IPS DF 4.7 (cell line): ENCODE data around the gene BHMT2.

ENCODE experiments used
- DNase-seq: peaks from one replicate; pipeline ENCODE4 v3.0.0-alpha.2; 2013; ENCODE audit warnings: low spot score; ENCODE audit errors: extremely low read depth

The BHMT2 gene

GRCh38 chr5:79062436-79062835 is 7.1 kb upstream of the BHMT2 start:
- DNase-seq = no peak

- DNase-seq = no peak
Measured at GRCh38 chr5:79070350-79070667, 742 bp downstream of the BHMT2 start.

DNA sequence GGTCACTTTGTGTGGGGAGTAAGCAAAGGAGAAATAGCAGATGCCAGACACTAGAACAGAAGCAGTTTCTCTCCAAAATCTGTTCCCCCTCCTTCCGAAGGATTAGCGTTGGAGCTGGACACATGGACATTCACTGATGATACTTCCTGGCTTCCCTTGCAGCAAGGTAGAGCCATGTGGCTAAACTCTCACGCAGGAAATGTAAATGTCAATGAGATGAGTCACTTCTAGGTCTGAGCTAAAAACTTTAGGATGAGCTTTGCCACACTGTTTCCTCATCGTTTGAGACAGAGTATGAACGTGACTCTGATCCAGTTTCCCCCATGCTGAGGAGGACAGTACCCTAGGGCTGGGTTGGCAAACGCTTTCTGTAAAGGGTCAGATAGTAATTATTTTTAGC is 5.1 kb downstream of the BHMT2 start:
- DNase-seq = no peak

DNA sequence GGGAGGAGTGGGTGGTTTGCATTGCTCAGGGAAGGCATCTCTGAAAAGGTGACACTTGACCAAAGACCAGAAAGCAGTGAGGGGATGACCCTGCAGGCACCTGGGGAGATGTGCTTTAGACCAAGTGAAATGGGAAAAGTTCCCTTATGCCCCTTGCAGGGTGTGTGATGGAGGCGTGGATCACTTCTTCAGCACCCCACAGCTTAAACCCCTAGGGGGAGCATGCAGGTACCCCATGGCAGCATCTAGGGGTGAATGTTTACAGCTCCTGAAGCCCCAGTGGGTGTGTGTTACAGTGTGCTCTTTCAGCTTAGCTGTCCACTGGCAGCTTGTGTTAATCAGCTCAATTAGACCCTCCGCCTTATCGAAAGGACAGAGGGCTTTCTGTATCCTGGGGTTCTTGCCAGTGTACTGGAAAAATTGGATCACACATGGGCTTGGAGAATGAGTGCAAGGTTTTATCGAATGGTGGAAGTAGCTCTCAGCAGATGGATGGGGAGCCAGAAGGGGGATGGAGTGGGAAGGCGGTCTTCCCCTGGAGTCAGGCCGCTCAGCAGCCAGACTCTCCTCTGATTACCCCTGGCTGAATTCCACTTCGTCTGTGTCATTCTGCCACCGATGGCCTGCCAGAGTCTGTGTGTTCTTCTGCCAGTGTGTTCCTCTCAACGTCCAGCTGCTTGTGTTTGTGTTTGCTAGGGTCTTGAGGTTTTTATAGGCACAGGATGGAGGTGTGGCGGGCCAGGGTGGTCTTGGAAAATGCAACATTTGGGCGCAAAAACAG is 6.3 kb downstream of the BHMT2 start:
- DNase-seq = no peak

GRCh38 chr5:79076819-79077218 is 7.3 kb downstream of the BHMT2 start:
- DNase-seq = no peak

DNA sequence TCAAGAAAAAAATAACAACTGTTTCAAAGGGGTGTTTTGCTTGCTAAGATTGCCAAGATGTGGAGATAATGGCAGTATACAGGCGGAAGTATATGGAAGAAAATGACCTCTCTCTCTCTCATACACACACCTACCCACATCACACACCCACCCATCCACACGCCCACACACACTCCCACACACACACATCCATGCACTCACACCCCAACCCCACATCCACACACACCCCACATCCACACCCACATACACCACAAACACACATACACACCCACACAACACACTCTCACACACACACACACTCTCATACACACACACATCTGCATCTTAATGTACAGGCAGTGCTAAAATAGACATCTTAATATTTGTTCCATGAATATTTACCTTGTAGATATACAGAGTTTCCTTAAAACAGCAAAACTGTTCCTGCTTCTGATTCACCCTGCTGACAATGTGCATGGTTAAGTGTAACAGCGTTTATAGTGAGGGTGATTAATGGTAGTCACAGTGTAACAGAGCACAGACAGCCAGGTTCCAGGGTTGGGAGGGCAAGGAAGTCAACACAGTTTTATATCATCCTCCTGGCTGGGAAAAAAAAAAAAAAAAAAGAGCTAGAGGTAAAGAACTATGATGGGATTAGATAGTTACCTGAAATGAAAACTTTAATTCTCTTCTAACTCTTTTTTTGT is 8.3 kb downstream of the BHMT2 start:
- no peak for DNase-seq

DNA sequence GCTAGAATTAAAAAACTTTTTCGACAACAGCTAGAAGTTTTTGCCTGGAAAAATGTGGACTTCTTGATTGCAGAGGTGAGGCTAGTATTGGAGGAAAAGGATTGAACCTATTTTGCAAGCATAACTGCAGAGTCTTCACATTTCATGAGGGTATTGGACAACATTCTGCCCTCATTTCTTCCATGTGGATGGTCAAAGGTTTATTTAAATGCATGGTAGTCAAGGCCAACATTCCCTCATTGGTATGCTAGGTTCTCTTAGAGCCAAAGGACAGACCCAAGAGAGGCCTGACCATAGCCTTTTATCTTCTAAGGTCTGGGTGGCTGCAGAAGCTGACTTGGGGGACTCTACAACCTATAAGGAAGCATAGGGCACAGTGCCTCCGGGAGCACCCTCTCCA is 11.2 kb downstream of the BHMT2 start:
- no peak for DNase-seq

DNA sequence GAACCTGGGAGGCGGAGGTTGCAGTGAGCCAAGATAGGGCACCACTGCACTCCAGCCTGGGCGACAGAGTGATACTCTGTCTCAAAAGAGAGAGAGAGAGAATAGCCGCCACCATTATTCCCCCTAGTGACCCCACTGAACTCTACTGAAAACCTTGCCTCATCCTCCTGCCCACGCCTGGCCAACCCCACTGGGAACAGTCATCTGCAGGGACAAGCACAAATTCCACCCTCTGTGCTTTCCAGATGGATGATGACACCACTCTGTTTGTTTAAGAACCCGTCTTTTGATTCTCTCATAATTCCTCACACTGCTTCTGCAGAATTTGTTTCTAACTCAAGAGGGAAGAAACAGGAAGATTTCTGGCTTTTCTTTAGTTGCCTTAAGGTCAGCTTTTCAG is 12.2 kb downstream of the BHMT2 start:
- DNase-seq = no peak

GRCh38 chr5:79086116-79086515 is 16.5 kb downstream of the BHMT2 start:
- no peak for DNase-seq

DNA sequence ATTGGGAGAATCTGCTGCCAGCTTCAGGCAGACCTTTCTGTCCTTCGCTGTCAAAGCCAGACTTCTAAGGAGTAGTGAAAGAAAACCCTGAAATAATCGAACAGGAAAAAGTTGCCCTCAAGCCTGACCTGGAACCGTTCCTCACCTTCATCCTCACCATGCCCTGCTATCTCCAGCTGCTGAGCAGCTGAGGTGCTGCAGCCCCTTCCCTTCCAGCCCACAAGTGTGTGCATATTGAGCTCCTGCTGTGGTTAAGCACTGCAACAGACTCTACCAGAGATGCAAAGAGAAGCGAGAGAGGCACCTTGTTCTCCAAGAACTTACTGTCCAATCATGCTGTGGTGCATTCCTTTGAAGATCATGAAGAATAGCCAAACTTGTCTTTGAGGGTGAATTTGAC is 18.9 kb downstream of the BHMT2 start:
- no peak for DNase-seq

- DNase-seq = no peak
Measured at GRCh38 chr5:79091064-79091463, 21.5 kb downstream of the BHMT2 start.

GRCh38 chr5:79093762-79094161 is 24.2 kb downstream of the BHMT2 start:
- DNase-seq = no peak

DNA sequence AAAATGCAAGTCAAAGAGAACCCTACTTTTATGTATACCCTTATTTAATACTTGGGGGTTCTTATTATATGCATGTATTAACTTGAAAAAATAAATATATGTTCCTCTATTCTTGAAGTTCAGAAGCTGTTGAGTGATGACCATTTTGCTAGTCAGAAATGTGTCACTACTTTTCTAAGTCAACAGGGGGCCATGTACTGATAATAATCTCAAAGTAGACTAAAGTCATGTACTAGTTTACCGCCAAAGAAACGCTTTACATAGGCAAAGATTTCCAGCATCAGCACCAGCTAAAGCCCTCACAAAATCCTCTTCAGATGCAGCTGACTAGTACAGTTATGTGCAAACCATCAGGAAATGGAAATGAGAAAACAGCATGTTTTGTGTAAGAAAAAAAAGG is 36.3 kb downstream of the BHMT2 start:
- no peak for DNase-seq

DNA sequence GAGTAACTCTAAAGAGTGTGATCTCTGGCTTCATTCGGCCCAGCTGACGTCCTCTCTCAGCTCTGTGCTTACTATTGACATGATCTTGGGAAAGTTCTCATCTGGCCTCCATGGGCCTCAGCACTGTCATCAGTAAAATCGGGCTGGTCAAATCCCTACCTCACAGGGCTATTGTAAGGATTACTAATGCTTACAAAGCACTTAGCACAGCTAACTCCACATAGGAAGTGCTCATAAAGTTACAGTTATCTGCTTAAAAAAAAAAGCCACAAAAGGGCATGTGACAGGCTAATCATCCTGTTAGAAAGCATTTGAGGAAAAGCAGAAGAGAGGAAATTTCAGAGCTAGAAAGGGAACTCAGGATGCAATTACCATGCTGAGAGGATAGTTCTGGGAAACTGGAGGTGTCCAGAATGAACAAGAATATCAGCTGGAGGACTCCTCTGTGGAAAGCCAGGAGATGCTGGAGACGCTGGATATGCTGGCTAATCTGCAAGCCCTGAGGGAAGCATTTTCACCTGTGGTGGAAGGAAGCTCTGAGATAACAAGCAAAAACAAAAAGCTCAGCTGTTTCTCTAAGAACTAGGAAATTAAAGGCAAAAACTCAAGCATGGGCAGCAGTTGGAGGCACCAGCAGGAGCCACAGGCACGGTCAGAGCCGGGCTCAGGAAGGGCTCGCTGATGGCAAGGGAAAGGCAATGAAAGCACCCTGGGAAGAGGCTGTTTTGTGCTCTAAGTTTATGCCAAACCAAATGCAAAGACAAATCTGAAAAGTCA is 37.6 kb downstream of the BHMT2 start:
- no peak for DNase-seq

- no peak for DNase-seq
Measured at GRCh38 chr5:79108086-79108485, 38.5 kb downstream of the BHMT2 start.

- DNase-seq = no peak
Measured at GRCh38 chr5:79108792-79109191, 39.2 kb downstream of the BHMT2 start.

GRCh38 chr5:79109527-79110492 is 40.2 kb downstream of the BHMT2 start:
- no peak for DNase-seq

DNA sequence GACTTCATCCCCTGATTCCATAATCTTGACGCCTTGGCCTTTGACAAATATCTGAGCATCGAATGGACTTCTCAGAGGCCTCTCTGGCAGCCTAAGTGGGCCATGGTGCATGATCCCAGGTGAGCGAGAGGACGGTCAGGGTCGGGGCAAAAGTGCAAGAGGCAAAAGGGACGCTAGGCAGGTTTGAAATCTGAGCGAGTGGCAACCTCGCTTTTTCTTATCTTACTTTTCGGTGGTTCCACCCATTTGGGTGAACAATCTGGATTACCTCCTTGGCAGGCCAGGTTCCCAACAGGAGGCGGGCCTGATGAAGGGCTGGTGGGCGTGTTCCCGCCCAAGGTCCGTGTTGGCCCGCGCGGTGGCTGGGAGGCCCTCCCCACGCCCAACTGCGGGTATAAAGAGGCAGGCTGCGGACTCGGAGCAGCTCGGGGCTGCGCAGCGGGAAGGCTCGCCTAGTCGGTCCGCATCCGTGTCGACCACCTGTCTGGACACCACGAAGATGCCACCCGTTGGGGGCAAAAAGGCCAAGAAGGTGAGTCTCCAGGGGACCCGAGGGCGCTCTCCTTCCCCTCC is 41.9 kb downstream of the BHMT2 start, which contains the start of gene BHMT:
TSS of gene BHMT (plus strand) at position 423 of the 573 bp plus-strand sequence. CDS start at position 500, 77 bp downstream.
- no peak for DNase-seq

DNA sequence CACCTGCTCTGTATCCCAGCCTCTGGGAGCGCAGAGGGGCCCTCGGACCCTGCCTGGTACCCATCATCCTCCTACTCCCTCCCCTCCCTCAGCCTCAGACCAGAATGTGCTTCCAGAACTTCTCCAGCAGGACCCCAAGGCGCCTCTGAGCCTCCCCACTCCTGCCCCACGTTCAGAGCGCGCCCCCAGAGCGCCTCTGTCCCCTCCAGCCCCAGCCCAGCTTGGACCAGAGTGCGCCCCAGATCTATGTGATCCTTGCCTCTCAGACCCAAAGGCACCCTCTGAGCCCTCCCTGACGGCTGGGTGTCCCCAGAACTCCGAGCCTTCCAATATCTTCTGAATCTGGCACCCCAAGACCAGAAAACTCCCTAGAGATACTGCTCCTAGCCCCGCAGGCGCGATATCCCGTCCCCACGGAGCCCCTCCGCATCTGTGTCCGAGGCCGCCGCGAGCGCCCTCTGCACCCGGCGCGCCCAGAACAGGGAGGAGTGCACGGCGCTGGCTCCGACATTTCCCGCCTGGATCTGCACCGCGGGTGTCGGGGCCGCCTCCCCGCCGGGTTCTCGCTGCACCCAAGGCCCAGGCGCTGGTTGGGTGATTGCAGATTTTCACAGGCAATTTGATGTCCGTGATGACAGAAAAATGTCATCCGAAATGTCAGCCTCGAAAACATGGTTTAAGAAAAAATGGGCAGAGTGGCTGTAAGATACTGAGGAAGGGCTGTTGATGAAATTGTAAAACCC is 42.6 kb downstream of the BHMT2 start:
- DNase-seq = no peak

DNA sequence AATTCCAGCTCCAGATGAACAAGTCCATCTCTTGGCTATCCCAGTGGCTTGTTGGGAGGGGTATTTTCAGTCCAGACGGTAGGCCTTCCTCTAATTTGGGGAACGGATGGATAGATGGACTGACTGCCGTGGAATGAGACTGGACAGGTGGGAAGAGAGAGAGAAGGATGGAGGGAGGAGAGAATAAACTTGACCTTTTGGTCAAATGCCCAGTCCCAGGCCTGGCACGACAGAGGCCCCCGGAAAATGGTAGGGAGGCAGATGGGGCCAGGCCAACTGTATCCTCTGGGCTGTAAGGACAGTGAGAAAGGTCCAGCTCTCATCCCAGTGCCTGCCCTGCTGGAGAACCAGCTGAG is 43.1 kb downstream of the BHMT2 start:
- DNase-seq = no peak
